HepG2 (cell line): ENCODE results near the gene RGS8. TPM values are rescaled to one million over a fixed set of nuclear protein-coding genes. Genes with fewer than 3 reads are reported as not detected.

Experiments
- ATAC-seq: fragments of 200-7000 bp; cut with Tn5 transposase; 3 replicates; pipeline ENCODE4 v1.9.1; 2020; ENCODE audit warnings: mild to moderate bottlenecking, moderate library complexity
- BruUV-seq: library from RNA; stranded (reverse); fragments of 400-500 nt; replicated peaks from 2 replicates; lab custom pipeline; 2021; lab: Mats Ljungman, UMichigan
- CTCF ChIA-PET: fragments of 300-600 bp; formaldehyde crosslinking; extraction: SDS; loops from one replicate; lab custom pipeline; 2021; ENCODE audit warnings: low total read pairs, inconsistent platforms, low intra/inter-chr PET ratio; lab: Yijun Ruan, JAX
- POLR2A ChIA-PET: fragments of 350-600 bp; sonication (Branson Sonifier 250); formaldehyde crosslinking; loops from one replicate; lab custom pipeline; 2020; ENCODE audit warnings: antibody characterized with exemption, inconsistent platforms; lab: Yijun Ruan, JAX
- DNase-seq: peaks from one replicate; pipeline ENCODE4 v3.0.0-alpha.2; 2015; ENCODE audit warnings: low spot score
- FAIRE-seq: peaks from 3 replicates; lab custom pipeline; 2011; peaks lifted over from hg19 to GRCh38; lab: Jason Lieb, UNC
- H2AFZ ChIP-seq: one replicate; pipeline ENCODE4 v1.6.1; 2011; ENCODE audit warnings: low read length, inconsistent platforms
- H3K27ac ChIP-seq: fragments of 300-600 bp; 3 replicates; pipeline ENCODE4 v1.8.0; 2011; ENCODE audit warnings: mixed run types, mild to moderate bottlenecking, mixed read lengths, low read length, inconsistent platforms; ENCODE audit not compliant: insufficient read depth; ENCODE audit errors: extremely low read length
- H3K27me3 ChIP-seq, 2 experiments: fragments of 200-600 bp in 1 of 2; 2 replicates in 1 of 2; 3 replicates in 1 of 2; pipeline versions ENCODE4 v1.6.0 to v1.8.0; 2011; ENCODE audit warnings: low read length in 2 of 2, mild to moderate bottlenecking in 2 of 2, moderate library complexity in 2 of 2, inconsistent platforms in 1 of 2; ENCODE audit not compliant: insufficient read depth in 2 of 2, control insufficient read depth in 1 of 2
- H3K36me3 ChIP-seq, 2 experiments: fragments of 200-600 bp in 1 of 2; replicated peaks in 1 of 2; 2 replicates in 1 of 2; 3 replicates in 1 of 2; pipeline versions ENCODE4 v1.5.1 to v1.8.0; 2011; ENCODE audit warnings: low read length in 2 of 2, inconsistent platforms in 1 of 2; ENCODE audit not compliant: insufficient read depth in 2 of 2, control insufficient read depth in 1 of 2
- H3K4me1 ChIP-seq: 2 replicates; pipeline ENCODE4 v1.5.1; 2012; ENCODE audit warnings: low read length, inconsistent platforms; ENCODE audit not compliant: insufficient read depth
- H3K4me2 ChIP-seq: 2 replicates; pipeline ENCODE4 v1.6.0; 2011; ENCODE audit warnings: low read depth, low read length, inconsistent platforms
- H3K4me3 ChIP-seq, 3 experiments: fragments of 200-600 bp in 1 of 3; sonication (generic), shearing (Covaris generic) in 1 of 3; replicated peaks in 1 of 3; 2 replicates each; pipeline ENCODE4 v1.5.1; 2011 to 2016; ENCODE audit warnings: low read length in 3 of 3, inconsistent platforms in 2 of 3, low read depth in 2 of 3, mild to moderate bottlenecking in 2 of 3, control low read depth in 1 of 3, mixed read lengths in 1 of 3; ENCODE audit not compliant: insufficient read depth in 1 of 3
- H3K79me2 ChIP-seq: one replicate; pipeline ENCODE4 v1.6.1; 2011; ENCODE audit warnings: low read length, inconsistent platforms; ENCODE audit not compliant: insufficient read depth
- H3K9ac ChIP-seq: 2 replicates; pipeline ENCODE4 v1.6.0; 2011; ENCODE audit warnings: mild to moderate bottlenecking, low read depth, low read length, inconsistent platforms; ENCODE audit not compliant: insufficient read depth
- H3K9me3 ChIP-seq: 2 replicates; pipeline ENCODE4 v1.5.1; 2012; ENCODE audit warnings: mild to moderate bottlenecking, low read length
- H4K20me1 ChIP-seq: 2 replicates; pipeline ENCODE4 v1.6.0; 2011; ENCODE audit warnings: inconsistent platforms, mild to moderate bottlenecking, low read length, moderate library complexity; ENCODE audit not compliant: insufficient read depth
- BCL6 ChIP-seq: IDR thresholded peaks from 2 replicates; pipeline ENCODE4 v1.6.1; 2016; ENCODE audit warnings: missing genetic modification reagents, missing compliant biosample characterization
- DPF2 ChIP-seq: sonication (generic); formaldehyde crosslinking; IDR thresholded peaks from 2 replicates; pipeline ENCODE4 v1.4.0; 2020; ENCODE audit warnings: mild to moderate bottlenecking, low read depth, missing genetic modification reagents, borderline replicate concordance
- EZH2 ChIP-seq: conservative IDR thresholded peaks from 2 replicates; pipeline ENCODE4 v1.6.1; 2012; ENCODE audit warnings: mild to moderate bottlenecking, low read depth, low read length, moderate library complexity
- FOXA3 ChIP-seq: IDR thresholded peaks from 2 replicates; pipeline ENCODE4 v1.6.1; 2016; ENCODE audit warnings: missing genetic modification reagents, missing compliant biosample characterization
- HES4 ChIP-seq: sonication (generic); formaldehyde crosslinking; IDR thresholded peaks from 2 replicates; pipeline ENCODE4 v1.9.0; 2021; ENCODE audit warnings: mild to moderate bottlenecking, missing genetic modification reagents, borderline replicate concordance
- NCOA5 ChIP-seq: sonication (generic); formaldehyde crosslinking; IDR thresholded peaks from 2 replicates; pipeline ENCODE4 v1.4.0; 2020; ENCODE audit warnings: missing genetic modification reagents
- PHF5A ChIP-seq: IDR thresholded peaks from one replicate; pipeline ENCODE4 v1.6.1; 2018; ENCODE audit warnings: low read depth, missing genetic modification reagents; ENCODE audit not compliant: unreplicated experiment
- RNF2 ChIP-seq: fragments of 450-650 bp; conservative IDR thresholded peaks from 2 replicates; pipeline ENCODE4 v1.6.1; 2016; ENCODE audit warnings: low read depth
- SCMH1 ChIP-seq: sonication (generic); formaldehyde crosslinking; IDR thresholded peaks from 2 replicates; pipeline ENCODE4 v1.9.0; 2021; ENCODE audit warnings: missing genetic modification reagents, mild to moderate bottlenecking, borderline replicate concordance
- TBX2 ChIP-seq: sonication (generic); formaldehyde crosslinking; IDR thresholded peaks from 2 replicates; pipeline ENCODE4 v1.5.0; 2020; ENCODE audit warnings: missing genetic modification reagents, mild to moderate bottlenecking, borderline replicate concordance
- TRIM24 ChIP-seq: sonication (generic); formaldehyde crosslinking; IDR thresholded peaks from 2 replicates; pipeline ENCODE4 v1.8.0; 2022; ENCODE audit warnings: mild to moderate bottlenecking, missing genetic modification reagents
- XRCC5 ChIP-seq: fragments of 200-400 bp; formaldehyde crosslinking; optimal IDR thresholded peaks from 2 replicates; pipeline ENCODE3; 2017; ENCODE audit warnings: mild to moderate bottlenecking, low read length
- ZBTB3 ChIP-seq: sonication (generic); formaldehyde crosslinking; IDR thresholded peaks from 2 replicates; pipeline ENCODE4 v1.4.0; 2020; ENCODE audit warnings: low read depth, mild to moderate bottlenecking, moderate library complexity, missing genetic modification reagents, borderline replicate concordance
- ZFP90 ChIP-seq: sonication (generic); formaldehyde crosslinking; IDR thresholded peaks from 2 replicates; pipeline ENCODE4 v1.8.0; 2022; ENCODE audit warnings: missing genetic modification reagents, mild to moderate bottlenecking, inconsistent platforms, borderline replicate concordance
- ZNF546 ChIP-seq: sonication (generic); formaldehyde crosslinking; conservative IDR thresholded peaks from 2 replicates; pipeline ENCODE4 v1.8.1; 2023; ENCODE audit warnings: mild to moderate bottlenecking, missing genetic modification reagents
- ZSCAN5A ChIP-seq: sonication (generic); formaldehyde crosslinking; IDR thresholded peaks from 2 replicates; pipeline ENCODE4 v1.8.0; 2022; ENCODE audit warnings: mild to moderate bottlenecking, missing genetic modification reagents, borderline replicate concordance
- WGBS: methylation state at CpG from one replicate; pipeline ENCODE4 v1.1.6; 2017; ENCODE audit warnings: low lambda C conversion rate; 5-methylcytosine and 5-hydroxymethylcytosine counted together
- in situ Hi-C: cut with HindIII; loops from 2 replicates; pipeline ENCODE4 v1.10.0; 2017; ENCODE audit warnings: low pct_unique_long_range_greater_than_20kb; ENCODE audit not compliant: extremely low pct_ligation_motif_present
- intact Hi-C: fragments of 100-400 bp; cut with micrococcal nuclease; formaldehyde crosslinking; loops from one replicate; pipeline ENCODE4 v1.10.0; 2022; ENCODE audit not compliant: unreplicated experiment
- polyA plus RNA-seq, 8 experiments: library from polyadenylated mRNA; depleted of rRNA in 3 of 8; stranded (reverse) in 7 of 8; unstranded in 1 of 8; fragments of >200 nt; fragmentation: Illumina TruSeq in 4 of 8; extraction: Trizol in 4 of 8; gene quantifications; 2 replicates each; pipeline versions ENCODE4 v1.2.1 to v1.2.3, GENCODE V29; 2011 to 2016; ENCODE audit warnings: low read depth in 4 of 8, missing spikeins in 1 of 8, mixed read lengths in 1 of 8; ENCODE audit not compliant: insufficient read depth in 1 of 8
- total RNA-seq, 5 experiments: library from RNA; depleted of rRNA; stranded (reverse); fragments of >200 nt; fragmentation: Illumina TruSeq; extraction: Trizol; gene quantifications; 2 replicates each; pipeline ENCODE4 v1.2.3, GENCODE V29; 2016; ENCODE audit warnings: low read depth in 1 of 5
- TF ChIP-seq, protein P1 (sequence below), 2 experiments: sonication (generic) in 1 of 2; formaldehyde crosslinking in 1 of 2; IDR thresholded peaks; 2 replicates each; pipeline versions ENCODE4 v1.4.0 to v1.6.1; 2018 to 2020; ENCODE audit warnings: missing genetic modification reagents in 2 of 2, borderline replicate concordance in 1 of 2, low read depth in 1 of 2, mild to moderate bottlenecking in 1 of 2, missing biosample characterization in 1 of 2
- TF ChIP-seq, protein P2 (sequence below): sonication (generic); formaldehyde crosslinking; IDR thresholded peaks from 2 replicates; pipeline ENCODE4 v1.4.0; 2020; ENCODE audit warnings: missing genetic modification reagents, borderline replicate concordance
- TF ChIP-seq, protein P3 (sequence below): sonication (generic); formaldehyde crosslinking; IDR thresholded peaks from 2 replicates; pipeline ENCODE4 v1.8.0; 2022; ENCODE audit warnings: low read depth, missing genetic modification reagents

The RGS8 gene
- total and polyA plus RNA-seq, 2 of the 13 experiments (the other 11 are each of a cell fraction or from before 2014, with no cell fraction given): not detected

GRCh38 chr1:182672487-182672836 is 11.9 kb downstream of the RGS8 start:
- Histone ChIP-seq H3K27me3 (peaks cover 2 to 48% of the 10 kb centered on the region in 2 experiments; a peak in 3 of 5 replicates), H3K4me2 (no peak overlapping the region), H3K79me2 (no peaks in the 10 kb centered on the region), H3K9ac (no peak overlapping the region), H3K4me3 (no peak overlapping the region), H3K36me3 (no peaks in the 10 kb centered on the region), H4K20me1 (no peaks in the 10 kb centered on the region), H3K27ac (no peak overlapping the region), H3K4me1 (no peaks in the 10 kb centered on the region), H3K9me3 (no peaks in the 10 kb centered on the region), H2AFZ (no peak overlapping the region)
- ChIA-PET POLR2A (no interaction called here), CTCF (no interaction called here)
- FAIRE-seq (no peak), ATAC-seq (no peak), DNase-seq (no peak)
- WGBS: 0% methylated on average over 1 of the region's 1 CpG
- intact Hi-C loops (no loop called here), in situ Hi-C loops (no loop called here)
- no TSS peak for BruUV-seq
- TF ChIP-seq ZFP90 (CRISPR knock-in tag): no peak
- TF ChIP-seq ZBTB3 (CRISPR knock-in tag): no peak
- no peak for TF ChIP-seq HES4 (CRISPR knock-in tag)
- no peak for TF ChIP-seq ZNF546 (CRISPR knock-in tag)
- TF ChIP-seq, protein P1, sequence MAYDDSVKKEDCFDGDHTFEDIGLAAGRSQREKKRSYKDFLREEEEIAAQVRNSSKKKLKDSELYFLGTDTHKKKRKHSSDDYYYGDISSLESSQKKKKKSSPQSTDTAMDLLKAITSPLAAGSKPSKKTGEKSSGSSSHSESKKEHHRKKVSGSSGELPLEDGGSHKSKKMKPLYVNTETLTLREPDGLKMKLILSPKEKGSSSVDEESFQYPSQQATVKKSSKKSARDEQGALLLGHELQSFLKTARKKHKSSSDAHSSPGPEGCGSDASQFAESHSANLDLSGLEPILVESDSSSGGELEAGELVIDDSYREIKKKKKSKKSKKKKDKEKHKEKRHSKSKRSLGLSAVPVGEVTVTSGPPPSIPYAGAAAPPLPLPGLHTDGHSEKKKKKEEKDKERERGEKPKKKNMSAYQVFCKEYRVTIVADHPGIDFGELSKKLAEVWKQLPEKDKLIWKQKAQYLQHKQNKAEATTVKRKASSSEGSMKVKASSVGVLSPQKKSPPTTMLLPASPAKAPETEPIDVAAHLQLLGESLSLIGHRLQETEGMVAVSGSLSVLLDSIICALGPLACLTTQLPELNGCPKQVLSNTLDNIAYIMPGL (CRISPR knock-in tag; IDR thresholded peaks at IDR 0.05; ENCODE audit: borderline replicate concordance in 1 of 2, low read depth in 1 of 2): no peak
- no peak for TF ChIP-seq FOXA3 (CRISPR knock-in tag)
- TF ChIP-seq PHF5A (CRISPR knock-in tag): no peak
- no peak for TF ChIP-seq DPF2
- TF ChIP-seq BCL6 (CRISPR knock-in tag): no peak
- TF ChIP-seq, protein P2, sequence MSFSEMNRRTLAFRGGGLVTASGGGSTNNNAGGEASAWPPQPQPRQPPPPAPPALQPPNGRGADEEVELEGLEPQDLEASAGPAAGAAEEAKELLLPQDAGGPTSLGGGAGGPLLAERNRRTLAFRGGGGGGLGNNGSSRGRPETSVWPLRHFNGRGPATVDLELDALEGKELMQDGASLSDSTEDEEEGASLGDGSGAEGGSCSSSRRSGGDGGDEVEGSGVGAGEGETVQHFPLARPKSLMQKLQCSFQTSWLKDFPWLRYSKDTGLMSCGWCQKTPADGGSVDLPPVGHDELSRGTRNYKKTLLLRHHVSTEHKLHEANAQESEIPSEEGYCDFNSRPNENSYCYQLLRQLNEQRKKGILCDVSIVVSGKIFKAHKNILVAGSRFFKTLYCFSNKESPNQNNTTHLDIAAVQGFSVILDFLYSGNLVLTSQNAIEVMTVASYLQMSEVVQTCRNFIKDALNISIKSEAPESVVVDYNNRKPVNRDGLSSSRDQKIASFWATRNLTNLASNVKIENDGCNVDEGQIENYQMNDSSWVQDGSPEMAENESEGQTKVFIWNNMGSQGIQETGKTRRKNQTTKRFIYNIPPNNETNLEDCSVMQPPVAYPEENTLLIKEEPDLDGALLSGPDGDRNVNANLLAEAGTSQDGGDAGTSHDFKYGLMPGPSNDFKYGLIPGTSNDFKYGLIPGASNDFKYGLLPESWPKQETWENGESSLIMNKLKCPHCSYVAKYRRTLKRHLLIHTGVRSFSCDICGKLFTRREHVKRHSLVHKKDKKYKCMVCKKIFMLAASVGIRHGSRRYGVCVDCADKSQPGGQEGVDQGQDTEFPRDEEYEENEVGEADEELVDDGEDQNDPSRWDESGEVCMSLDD: no peak
- no peak for TF ChIP-seq RNF2
- no peak for TF ChIP-seq NCOA5 (CRISPR knock-in tag)
- no peak for TF ChIP-seq TRIM24 (CRISPR knock-in tag)
- TF ChIP-seq EZH2: no peak
- TF ChIP-seq SCMH1: no peak
- no peak for TF ChIP-seq XRCC5
- TF ChIP-seq TBX2 (CRISPR knock-in tag): no peak
- TF ChIP-seq, protein P3, sequence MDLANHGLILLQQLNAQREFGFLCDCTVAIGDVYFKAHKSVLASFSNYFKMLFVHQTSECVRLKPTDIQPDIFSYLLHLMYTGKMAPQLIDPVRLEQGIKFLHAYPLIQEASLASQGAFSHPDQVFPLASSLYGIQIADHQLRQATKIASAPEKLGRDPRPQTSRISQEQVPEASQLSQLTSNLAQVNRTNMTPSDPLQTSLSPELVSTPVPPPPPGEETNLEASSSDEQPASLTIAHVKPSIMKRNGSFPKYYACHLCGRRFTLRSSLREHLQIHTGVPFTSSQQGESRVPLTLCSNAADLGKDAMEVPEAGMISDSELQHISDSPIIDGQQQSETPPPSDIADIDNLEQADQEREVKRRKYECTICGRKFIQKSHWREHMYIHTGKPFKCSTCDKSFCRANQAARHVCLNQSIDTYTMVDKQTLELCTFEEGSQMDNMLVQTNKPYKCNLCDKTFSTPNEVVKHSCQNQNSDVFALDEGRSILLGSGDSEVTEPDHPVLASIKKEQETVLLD (CRISPR knock-in tag): no peak
- no peak for TF ChIP-seq ZSCAN5A (CRISPR knock-in tag)
